GM12873 (cell line): ENCODE results near the gene OLFML2A.

ENCODE experiments used
- CTCF ChIP-seq: IDR thresholded peaks from 2 replicates; pipeline ENCODE4 v1.5.1; 2012; ENCODE audit warnings: low read depth, mild to moderate bottlenecking, moderate library complexity, low read length, control low read depth; ENCODE audit not compliant: insufficient read depth; ENCODE audit errors: missing control alignments

The OLFML2A gene

GRCh38 chr9:124776954-124777648, at the start of gene OLFML2A:
TSS of gene OLFML2A (plus strand) at chr9:124777133. CDS start at chr9:124777271, 138 bp downstream.
- peak; percentile 38 for TF ChIP-seq CTCF

DNA sequence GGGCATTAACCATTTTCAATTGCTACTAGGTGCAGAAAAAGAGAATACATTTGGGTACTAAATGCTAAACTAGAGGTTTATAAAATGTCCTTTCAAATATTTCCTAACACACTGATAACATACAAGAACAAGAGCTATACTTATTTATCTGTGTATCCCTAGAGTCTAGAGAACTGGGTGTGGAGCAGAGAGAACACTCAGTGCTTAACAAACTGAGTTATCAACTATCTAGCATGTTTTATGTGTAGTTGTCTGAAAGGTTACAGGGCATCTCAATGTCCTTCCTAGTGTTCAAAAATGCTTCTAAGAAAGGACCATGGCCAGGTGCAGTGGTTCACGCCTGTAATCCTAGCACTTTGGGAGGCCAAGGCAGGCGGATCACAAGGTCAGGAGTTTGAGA, 46.2 kb upstream of the OLFML2A start:
- TF ChIP-seq CTCF, result no peak

DNA sequence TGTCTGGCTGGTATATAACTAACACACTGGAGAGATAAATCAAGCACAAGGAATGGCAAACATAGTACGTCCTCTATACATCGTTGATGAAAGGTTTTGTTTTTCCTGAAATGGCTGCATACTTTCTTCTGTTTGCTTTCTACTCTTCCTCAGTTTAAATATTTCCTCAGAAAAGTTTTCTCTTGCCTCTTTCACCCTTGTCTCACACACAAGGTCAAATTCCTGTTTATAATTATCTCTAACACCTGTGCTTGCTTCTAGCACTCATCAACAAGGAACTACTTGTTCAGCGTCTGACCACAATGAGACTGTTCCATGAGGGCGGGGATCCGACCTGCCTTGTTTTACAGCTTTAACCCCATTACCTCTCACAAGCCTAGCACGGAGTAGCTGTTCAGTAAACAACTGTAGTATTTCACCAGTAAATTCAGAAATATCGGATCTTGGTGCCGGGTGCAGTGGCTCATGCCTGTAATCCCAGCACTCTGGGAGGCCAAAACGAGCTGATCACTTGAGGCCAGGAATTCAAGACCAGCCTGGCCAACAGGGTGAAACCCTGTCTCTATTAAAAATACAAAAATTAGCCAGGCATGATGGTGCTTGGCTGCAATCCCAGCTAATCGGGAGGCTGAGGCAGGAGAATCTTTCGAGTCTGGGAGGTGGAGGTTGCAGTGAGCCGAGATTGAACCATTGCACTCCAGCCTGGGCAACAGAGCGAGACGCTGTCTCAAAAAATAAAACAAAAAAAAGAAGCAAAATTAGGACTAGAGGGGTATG, 42.8 kb upstream of the OLFML2A start:
- TF ChIP-seq CTCF, result no peak

GRCh38 chr9:124735121-124735520, 41.8 kb upstream of the OLFML2A start:
- no peak for TF ChIP-seq CTCF

GRCh38 chr9:124739360-124739759, 37.6 kb upstream of the OLFML2A start:
- TF ChIP-seq CTCF, result no peak

- no peak for TF ChIP-seq CTCF
These were observed 35.8 kb upstream of the OLFML2A start for GRCh38 chr9:124741149-124741548.

GRCh38 chr9:124741662-124742061, 35.3 kb upstream of the OLFML2A start:
- no peak for TF ChIP-seq CTCF
